Suprapubic skin (tissue), 3 donors: ENCODE measurements around the gene RARS1.

Source experiments
- POLR2A ChIP-seq, 2 donors: fragments of 450-650 bp; IDR thresholded peaks; one replicate each; pipeline ENCODE4 v1.6.1; 2017; ENCODE audit warnings: antibody characterized with exemption in 2 of 2, mild to moderate bottlenecking in 2 of 2, moderate library complexity in 2 of 2
- TF ChIP-seq, protein P1 (sequence below), 2 donors: fragments of 200-600 bp in 1 of 2; fragments of 450-650 bp in 1 of 2; sonication (generic) in 1 of 2; IDR thresholded peaks; one replicate each; pipeline ENCODE4 v1.5.1; 2016 to 2019; ENCODE audit warnings: antibody characterized with exemption in 2 of 2, mild to moderate bottlenecking in 1 of 2, moderate library complexity in 1 of 2

DNA sequence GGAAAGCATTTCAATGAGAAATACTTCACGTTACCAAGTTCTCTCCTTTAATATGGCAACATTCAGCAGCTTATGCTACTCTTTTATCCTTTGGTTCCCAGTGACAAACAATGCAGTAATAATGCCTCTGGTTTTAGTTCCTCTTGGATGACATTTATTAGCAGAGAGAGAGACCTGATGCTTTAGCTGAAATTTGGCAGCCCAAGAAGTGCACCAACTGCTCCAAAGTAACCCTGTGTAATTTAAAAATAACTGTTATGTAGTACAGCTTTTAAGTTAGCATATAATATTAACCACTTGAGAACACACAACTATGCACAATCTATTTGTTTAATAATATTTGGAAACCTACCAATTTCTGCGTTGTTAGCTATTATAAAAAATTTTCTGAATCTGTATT is 71.1 kb downstream of the RARS1 start:
- TF ChIP-seq, protein P1, sequence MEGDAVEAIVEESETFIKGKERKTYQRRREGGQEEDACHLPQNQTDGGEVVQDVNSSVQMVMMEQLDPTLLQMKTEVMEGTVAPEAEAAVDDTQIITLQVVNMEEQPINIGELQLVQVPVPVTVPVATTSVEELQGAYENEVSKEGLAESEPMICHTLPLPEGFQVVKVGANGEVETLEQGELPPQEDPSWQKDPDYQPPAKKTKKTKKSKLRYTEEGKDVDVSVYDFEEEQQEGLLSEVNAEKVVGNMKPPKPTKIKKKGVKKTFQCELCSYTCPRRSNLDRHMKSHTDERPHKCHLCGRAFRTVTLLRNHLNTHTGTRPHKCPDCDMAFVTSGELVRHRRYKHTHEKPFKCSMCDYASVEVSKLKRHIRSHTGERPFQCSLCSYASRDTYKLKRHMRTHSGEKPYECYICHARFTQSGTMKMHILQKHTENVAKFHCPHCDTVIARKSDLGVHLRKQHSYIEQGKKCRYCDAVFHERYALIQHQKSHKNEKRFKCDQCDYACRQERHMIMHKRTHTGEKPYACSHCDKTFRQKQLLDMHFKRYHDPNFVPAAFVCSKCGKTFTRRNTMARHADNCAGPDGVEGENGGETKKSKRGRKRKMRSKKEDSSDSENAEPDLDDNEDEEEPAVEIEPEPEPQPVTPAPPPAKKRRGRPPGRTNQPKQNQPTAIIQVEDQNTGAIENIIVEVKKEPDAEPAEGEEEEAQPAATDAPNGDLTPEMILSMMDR (IDR thresholded peaks at IDR 0.05): no peak
- no peak for TF ChIP-seq POLR2A (IDR thresholded peaks at IDR 0.05)
